HEK293T (cell line): Measurements from ENCODE around the gene KIF17.

Experiments used
- CTCF ChIA-PET: fragments of 350-600 bp; formaldehyde crosslinking; extraction: SDS; loops from one replicate; lab custom pipeline; 2021; ENCODE audit warnings: antibody characterized with exemption, inconsistent platforms; lab: Yijun Ruan, JAX
- POLR2A ChIA-PET: fragments of 350-600 bp; formaldehyde crosslinking; extraction: SDS; loops from one replicate; lab custom pipeline; 2020; ENCODE audit warnings: antibody characterized with exemption, inconsistent platforms; lab: Yijun Ruan, JAX
- DNase-seq: peaks from one replicate; pipeline ENCODE4 v3.0.0; 2012; ENCODE audit warnings: mixed read lengths; ENCODE audit errors: extremely low spot score
- ARNT ChIP-seq: fragments of 450-650 bp; IDR thresholded peaks from 2 replicates; pipeline ENCODE4 v1.6.1; 2017; ENCODE audit warnings: mild to moderate bottlenecking
- BHLHE40 ChIP-seq: fragments of 450-650 bp; IDR thresholded peaks from 2 replicates; pipeline ENCODE4 v1.6.1; 2016; ENCODE audit warnings: mild to moderate bottlenecking, moderate library complexity, borderline replicate concordance
- CTBP1 ChIP-seq: fragments of 450-650 bp; IDR thresholded peaks from 2 replicates; pipeline ENCODE4 v1.6.1; 2016; ENCODE audit warnings: borderline replicate concordance
- ELF4 ChIP-seq: fragments of 450-650 bp; IDR thresholded peaks from 2 replicates; pipeline ENCODE4 v1.6.1; 2017; ENCODE audit warnings: antibody characterized with exemption
- FOXA1 ChIP-seq: fragments of 450-650 bp; IDR thresholded peaks from 2 replicates; pipeline ENCODE4 v1.6.1; 2016; ENCODE audit warnings: mild to moderate bottlenecking
- FOXK2 ChIP-seq: fragments of 450-650 bp; IDR thresholded peaks from 2 replicates; pipeline ENCODE4 v1.6.1; 2016; ENCODE audit warnings: mild to moderate bottlenecking
- FOXM1 ChIP-seq: fragments of 450-650 bp; IDR thresholded peaks from 2 replicates; pipeline ENCODE4 v1.6.1; 2017; ENCODE audit warnings: mild to moderate bottlenecking, borderline replicate concordance
- HDGF ChIP-seq: fragments of 450-650 bp; IDR thresholded peaks from 2 replicates; pipeline ENCODE4 v1.6.1; 2017; ENCODE audit warnings: antibody characterized with exemption, borderline replicate concordance
- L3MBTL2 ChIP-seq: fragments of 450-650 bp; conservative IDR thresholded peaks from 2 replicates; pipeline ENCODE4 v1.6.1; 2016; ENCODE audit warnings: mild to moderate bottlenecking
- LEF1 ChIP-seq: fragments of 450-650 bp; IDR thresholded peaks from 2 replicates; pipeline ENCODE4 v1.6.1; 2017; ENCODE audit warnings: mild to moderate bottlenecking, borderline replicate concordance
- NFRKB ChIP-seq: fragments of 450-650 bp; IDR thresholded peaks from 2 replicates; pipeline ENCODE4 v1.6.1; 2016; ENCODE audit warnings: mild to moderate bottlenecking, moderate library complexity
- PKNOX1 ChIP-seq: fragments of 450-650 bp; IDR thresholded peaks from 2 replicates; pipeline ENCODE4 v1.6.1; 2016
- SP1 ChIP-seq: fragments of 450-650 bp; IDR thresholded peaks from 2 replicates; pipeline ENCODE4 v1.6.1; 2017
- SUZ12 ChIP-seq: fragments of 450-650 bp; IDR thresholded peaks from 2 replicates; pipeline ENCODE4 v1.6.1; 2016; ENCODE audit warnings: mild to moderate bottlenecking
- TARDBP ChIP-seq: fragments of 450-650 bp; IDR thresholded peaks from 2 replicates; pipeline ENCODE4 v1.6.1; 2016
- ZNF384 ChIP-seq: fragments of 450-650 bp; IDR thresholded peaks from 2 replicates; pipeline ENCODE4 v1.6.1; 2016

KIF17 gene

GRCh38 chr1:20648946-20649345, 68.9 kb downstream of the KIF17 start:
- ChIA-PET CTCF (no interaction called here), POLR2A (interaction anchor here (3.4 kb wide), 1 partner anchor 12 kb away, joined by 15 read pairs; the partner anchor contains the start of gene DDOST)
- no peak for DNase-seq
- no peak for TF ChIP-seq L3MBTL2
- no peak for TF ChIP-seq HDGF
- TF ChIP-seq ELF4, result no peak

- ChIA-PET CTCF (no interaction called here), POLR2A (interaction anchor here (3.4 kb wide), 1 partner anchor 13 kb away, joined by 15 read pairs; the partner anchor contains the start of gene DDOST)
- no peak for DNase-seq
- TF ChIP-seq HDGF (no peak), NFRKB (no peak), LEF1 (no peak), FOXK2 (no peak), SP1 (no peak), TARDBP (no peak), ARNT (no peak), BHLHE40 (no peak), L3MBTL2 (no peak), PKNOX1 (no peak)
Measured at GRCh38 chr1:20648438-20648837, 69.4 kb downstream of the KIF17 start.

- POLR2A ChIA-PET, result interaction anchor here (1.7 kb wide), 1 partner anchor 16 kb away, joined by 10 read pairs; the partner anchor contains the start of gene DDOST
- CTCF ChIA-PET, result interaction anchor here (0.7 kb wide), 2 partner anchors 61 to 976 kb away, joined by 3 read pairs; no protein-coding TSS in a partner anchor
- DNase-seq, result no peak
- TF ChIP-seq SUZ12 (no peak), BHLHE40 (no peak), PKNOX1 (no peak), FOXM1 (no peak), HDGF (no peak), TARDBP (no peak), ARNT (no peak), NFRKB (no peak), ELF4 (no peak), ZNF384 (no peak), FOXA1 (no peak), LEF1 (no peak), L3MBTL2 (no peak)
Measured at GRCh38 chr1:20645414-20645813, 72.4 kb downstream of the KIF17 start.

- no peak for TF ChIP-seq ELF4
- TF ChIP-seq L3MBTL2, result no peak
- TF ChIP-seq NFRKB, result no peak
- no peak for TF ChIP-seq HDGF
- TF ChIP-seq PKNOX1, result no peak
- no peak for TF ChIP-seq SUZ12
- TF ChIP-seq ARNT, result no peak
- ChIA-PET POLR2A (no interaction called here), CTCF (no interaction called here)
- no peak for DNase-seq
Measured at GRCh38 chr1:20644416-20644815, 73.4 kb downstream of the KIF17 start.

- no peak for DNase-seq
- TF ChIP-seq LEF1, result no peak
- no peak for TF ChIP-seq ARNT
- TF ChIP-seq HDGF, result no peak
- no peak for TF ChIP-seq PKNOX1
- no peak for TF ChIP-seq CTBP1
- TF ChIP-seq FOXA1, result no peak
- no peak for TF ChIP-seq SP1
- no peak for TF ChIP-seq L3MBTL2
- TF ChIP-seq NFRKB, result no peak
- TF ChIP-seq BHLHE40, result no peak
- TF ChIP-seq FOXM1, result no peak
- no peak for TF ChIP-seq SUZ12
- TF ChIP-seq FOXK2, result no peak
- no peak for TF ChIP-seq ZNF384
- no peak for TF ChIP-seq ELF4
- TF ChIP-seq TARDBP, result no peak
- CTCF ChIA-PET, result no interaction called here
- POLR2A ChIA-PET, result interaction anchor here (1.3 kb wide), 1 partner anchor 19 kb away, joined by 5 read pairs; the partner anchor contains the start of gene DDOST
Measured at GRCh38 chr1:20643080-20643479, 74.7 kb downstream of the KIF17 start.

- no peak for DNase-seq
- no peak for TF ChIP-seq LEF1
- TF ChIP-seq L3MBTL2, result no peak
- no peak for TF ChIP-seq SUZ12
- TF ChIP-seq TARDBP, result no peak
- TF ChIP-seq NFRKB, result no peak
- no peak for TF ChIP-seq CTBP1
- TF ChIP-seq FOXK2, result no peak
- no peak for TF ChIP-seq ZNF384
- TF ChIP-seq SP1, result no peak
- no peak for TF ChIP-seq ARNT
- TF ChIP-seq HDGF, result no peak
- no peak for TF ChIP-seq PKNOX1
- no peak for TF ChIP-seq BHLHE40
- TF ChIP-seq FOXA1, result no peak
- ChIA-PET POLR2A (interaction anchor here (0.9 kb wide), 1 partner anchor 19 kb away, joined by 4 read pairs; the partner anchor contains the start of gene DDOST), CTCF (interaction anchor here (1.2 kb wide), 1 partner anchor 68 kb away, joined by 3 read pairs; no protein-coding TSS in a partner anchor)
Measured at GRCh38 chr1:20641975-20642374, 75.8 kb downstream of the KIF17 start.
